Caco-2 (cell line): ENCODE data around the gene ATP5PD. TPM values are rescaled to one million over a fixed set of nuclear protein-coding genes. Genes with fewer than 3 reads are reported as not detected.

Experiments used
- BruUV-seq: library from RNA; stranded (reverse); fragments of 400-500 nt; replicated peaks from 2 replicates; lab custom pipeline; 2021; lab: Mats Ljungman, UMichigan
- CTCF ChIA-PET: fragments of 300-600 bp; sonication (Branson Sonifier 250); formaldehyde crosslinking; loops from one replicate; lab custom pipeline; 2022; ENCODE audit warnings: antibody characterized with exemption; lab: Charles Lee
- POLR2A ChIA-PET: fragments of 300-600 bp; sonication (Branson Sonifier 250); formaldehyde crosslinking; loops from one replicate; lab custom pipeline; 2022; ENCODE audit warnings: antibody characterized with exemption; lab: Charles Lee
- DNase-seq, 2 experiments: peaks; one replicate each; pipeline versions ENCODE4 v3.0.0 to v3.0.0-alpha.2; 2020 to 2022
- H3K27me3 ChIP-seq: replicated peaks from 2 replicates; pipeline ENCODE4 v1.6.0; 2011; ENCODE audit warnings: low read length; ENCODE audit not compliant: control insufficient read depth, insufficient read depth
- H3K36me3 ChIP-seq: 2 replicates; pipeline ENCODE4 v1.5.1; 2011; ENCODE audit warnings: low read length; ENCODE audit not compliant: control insufficient read depth, insufficient read depth
- H3K4me1 ChIP-seq: fragments of 250-450 bp; sonication (Bioruptor Pico); 2 replicates; pipeline ENCODE4 v1.5.1; 2020; ENCODE audit warnings: mild to moderate bottlenecking
- H3K4me3 ChIP-seq: 2 replicates; pipeline ENCODE4 v1.5.1; 2011; ENCODE audit warnings: low read depth, mild to moderate bottlenecking, control low read depth, low read length
- H3K9me3 ChIP-seq: fragments of 250-450 bp; sonication (Bioruptor Pico); 2 replicates; pipeline ENCODE4 v1.5.1; 2020; ENCODE audit warnings: mild to moderate bottlenecking, moderate library complexity
- H3K27ac Mint-ChIP-seq: one replicate; pipeline ENCODE4 v1.8.0; 2022; ENCODE audit warnings: mixed read lengths; ENCODE audit not compliant: unreplicated experiment
- H3K27me3 Mint-ChIP-seq: one replicate; pipeline ENCODE4 v1.8.0; 2022; ENCODE audit warnings: mixed read lengths; ENCODE audit not compliant: insufficient read depth, unreplicated experiment
- H3K36me3 Mint-ChIP-seq: one replicate; pipeline ENCODE4 v1.8.0; 2022; ENCODE audit warnings: mild to moderate bottlenecking, mixed read lengths; ENCODE audit not compliant: insufficient read depth, unreplicated experiment
- H3K4me1 Mint-ChIP-seq: one replicate; pipeline ENCODE4 v1.8.0; 2022; ENCODE audit warnings: low read depth, mixed read lengths; ENCODE audit not compliant: unreplicated experiment
- H3K4me3 Mint-ChIP-seq: one replicate; pipeline ENCODE4 v1.8.0; 2022; ENCODE audit warnings: mild to moderate bottlenecking, moderate library complexity, mixed read lengths; ENCODE audit not compliant: unreplicated experiment
- H3K9me3 Mint-ChIP-seq: one replicate; pipeline ENCODE4 v1.8.0; 2022; ENCODE audit warnings: mixed read lengths; ENCODE audit not compliant: unreplicated experiment
- intact Hi-C: fragments of 100-400 bp; cut with micrococcal nuclease; formaldehyde crosslinking; loops from one replicate; pipeline ENCODE4 v1.10.0; 2022; ENCODE audit not compliant: unreplicated experiment
- total RNA-seq: library from RNA; stranded (reverse); gene quantifications from 2 replicates; pipeline ENCODE4 v1.2.3, GENCODE V29; 2022
- TF ChIP-seq, protein P1 (sequence below), 2 experiments: fragments of 200-600 bp in 1 of 2; IDR thresholded peaks; 1 replicate in 1 of 2; 2 replicates in 1 of 2; pipeline versions ENCODE4 v1.5.1 to v1.8.0; 2011 to 2022; ENCODE audit warnings: antibody characterized with exemption in 1 of 2, control low read depth in 1 of 2, inconsistent platforms in 1 of 2, low read depth in 1 of 2, low read length in 1 of 2, mild to moderate bottlenecking in 1 of 2, moderate library complexity in 1 of 2; ENCODE audit not compliant: insufficient read depth in 1 of 2, severe bottlenecking in 1 of 2, unreplicated experiment in 1 of 2

ATP5PD gene
- total RNA-seq, 1 experiment from 2014 or later: 316 TPM

DNA sequence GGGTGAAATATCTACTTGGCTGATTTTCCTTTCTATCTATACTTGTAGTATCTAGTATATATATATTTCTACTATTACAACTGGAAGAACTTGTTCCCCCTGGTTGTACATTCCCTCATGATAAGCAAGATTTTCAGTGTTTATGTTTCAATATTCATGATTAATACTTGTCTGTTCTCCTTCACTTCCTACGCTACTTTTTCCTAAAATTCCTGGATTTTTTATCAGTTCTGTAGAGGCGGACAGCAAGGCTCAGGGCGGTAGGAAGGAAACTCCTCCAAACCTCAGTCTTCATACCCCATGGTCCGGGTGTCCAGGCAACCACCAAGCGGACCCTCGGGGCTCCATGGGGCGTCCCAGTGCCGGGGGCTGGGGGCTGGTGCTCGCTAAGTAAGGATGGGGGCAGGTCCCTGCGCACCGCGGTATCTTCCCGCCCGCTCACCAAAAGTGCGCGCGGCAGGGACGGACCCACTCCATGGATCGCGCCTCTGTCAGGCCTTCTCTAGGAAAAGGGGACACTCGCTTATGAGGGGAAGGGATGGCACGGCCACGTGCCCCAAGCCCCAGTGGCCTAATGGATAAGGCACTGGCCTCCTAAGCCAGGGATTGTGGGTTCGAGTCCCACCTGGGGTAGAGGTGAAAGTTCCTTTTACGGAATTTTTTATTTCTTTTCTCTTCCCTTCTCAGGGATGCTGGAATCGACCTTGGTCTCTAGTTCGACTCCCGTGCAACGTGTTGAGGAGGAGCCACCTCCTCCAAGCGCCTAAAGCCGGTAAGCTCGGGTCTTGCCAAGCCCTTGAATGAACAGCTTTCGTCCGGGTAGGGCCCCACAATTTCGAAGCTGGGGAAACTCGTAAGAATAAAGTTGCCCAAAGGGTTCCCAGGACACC, 13.2 kb downstream of the ATP5PD start:
- H3K4me1 ChIP-seq: no peaks in the 10 kb centered on the region
- CTCF ChIA-PET: interaction anchor here (0.9 to 2.0 kb wide), 7 partner anchors 14 to 168 kb away, joined by 3 to 31 read pairs (median 5); partner anchors contain the start of genes CDR2L and SLC16A5

DNA sequence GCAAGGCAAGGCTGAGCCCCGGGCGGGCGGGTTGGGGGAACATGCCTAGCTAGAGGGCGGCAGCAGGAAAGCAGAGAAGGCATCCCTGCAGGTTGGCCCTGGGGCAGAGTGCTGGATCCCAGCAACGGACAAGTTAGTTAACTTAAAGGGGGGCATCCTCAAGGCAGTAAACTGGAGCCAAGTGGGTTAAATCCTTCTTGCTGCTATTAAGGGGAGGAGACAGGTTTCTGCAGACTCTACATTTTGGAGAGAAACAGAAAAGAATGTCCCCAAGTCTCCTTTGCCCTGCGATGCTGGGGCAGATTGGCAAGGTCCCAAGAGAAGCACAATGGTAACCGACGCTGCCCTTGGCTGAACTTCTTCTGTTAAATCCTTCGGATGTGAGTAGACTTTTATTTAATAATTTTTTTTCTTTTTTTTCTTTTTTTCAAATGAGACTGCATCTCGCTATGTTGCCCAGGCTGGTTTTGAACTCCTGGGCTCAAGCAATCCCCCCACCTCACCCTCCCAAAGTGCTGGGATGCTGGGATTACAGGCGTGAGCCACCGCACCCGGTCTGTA, 14.0 kb downstream of the ATP5PD start:
- DNase-seq: no peak
- H3K27ac Mint-ChIP-seq: peak overlapping the region; percentile 40
- CTCF ChIA-PET: interaction anchor here (0.5 to 1.9 kb wide), 5 partner anchors 20 to 71 kb away, joined by 3 to 7 read pairs (median 5); partner anchors contain the start of gene MRPL58
- POLR2A ChIA-PET: interaction anchor here (0.9 kb wide), 1 partner anchor 20 kb away, joined by 5 read pairs; the partner anchor contains the start of gene MRPL58
- H3K4me1 Mint-ChIP-seq: peaks cover 30% of the 10 kb centered on the region
- H3K9me3 Mint-ChIP-seq: peaks cover 24% of the 10 kb centered on the region
- peak overlapping the region; percentile 91 for H3K4me3 ChIP-seq
- intact Hi-C loops: loop anchor here (2.0 kb wide), 1 partner anchor 20 kb away; the partner anchor contains the start of gene MRPL58
- H3K36me3 ChIP-seq: no peaks in the 10 kb centered on the region
- BruUV-seq: no TSS peak
- TF ChIP-seq, protein P1, sequence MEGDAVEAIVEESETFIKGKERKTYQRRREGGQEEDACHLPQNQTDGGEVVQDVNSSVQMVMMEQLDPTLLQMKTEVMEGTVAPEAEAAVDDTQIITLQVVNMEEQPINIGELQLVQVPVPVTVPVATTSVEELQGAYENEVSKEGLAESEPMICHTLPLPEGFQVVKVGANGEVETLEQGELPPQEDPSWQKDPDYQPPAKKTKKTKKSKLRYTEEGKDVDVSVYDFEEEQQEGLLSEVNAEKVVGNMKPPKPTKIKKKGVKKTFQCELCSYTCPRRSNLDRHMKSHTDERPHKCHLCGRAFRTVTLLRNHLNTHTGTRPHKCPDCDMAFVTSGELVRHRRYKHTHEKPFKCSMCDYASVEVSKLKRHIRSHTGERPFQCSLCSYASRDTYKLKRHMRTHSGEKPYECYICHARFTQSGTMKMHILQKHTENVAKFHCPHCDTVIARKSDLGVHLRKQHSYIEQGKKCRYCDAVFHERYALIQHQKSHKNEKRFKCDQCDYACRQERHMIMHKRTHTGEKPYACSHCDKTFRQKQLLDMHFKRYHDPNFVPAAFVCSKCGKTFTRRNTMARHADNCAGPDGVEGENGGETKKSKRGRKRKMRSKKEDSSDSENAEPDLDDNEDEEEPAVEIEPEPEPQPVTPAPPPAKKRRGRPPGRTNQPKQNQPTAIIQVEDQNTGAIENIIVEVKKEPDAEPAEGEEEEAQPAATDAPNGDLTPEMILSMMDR (IDR thresholded peaks at IDR 0.05; ENCODE audit: insufficient read depth in 1 of 2, low read depth in 1 of 2, low read length in 1 of 2, severe bottlenecking in 1 of 2, unreplicated experiment in 1 of 2): no peak
- peak overlapping the region; percentile 94 for H3K4me3 Mint-ChIP-seq
- H3K27me3 Mint-ChIP-seq: peaks cover 4% of the 10 kb centered on the region
- no peaks in the 10 kb centered on the region for H3K27me3 ChIP-seq
- H3K9me3 ChIP-seq: no peaks in the 10 kb centered on the region
- no peaks in the 10 kb centered on the region for H3K4me1 ChIP-seq
- H3K36me3 Mint-ChIP-seq: peaks cover 34% of the 10 kb centered on the region

More for the DNA sequence above, 13.2 kb downstream of the ATP5PD start:
- H3K27me3 ChIP-seq: no peaks in the 10 kb centered on the region
- BruUV-seq: no TSS peak
- H3K4me1 Mint-ChIP-seq: peaks cover 30% of the 10 kb centered on the region
- H3K4me3 Mint-ChIP-seq: peak overlapping the region; percentile 94
- intact Hi-C loops: loop anchor here (2.0 kb wide), 2 partner anchors 21 to 43 kb away; partner anchors contain the start of gene MRPL58
- DNase-seq: peak; percentile 95 to 99
- H3K36me3 ChIP-seq: no peaks in the 10 kb centered on the region
- no peaks in the 10 kb centered on the region for H3K9me3 ChIP-seq
- H3K36me3 Mint-ChIP-seq: peaks cover 39% of the 10 kb centered on the region
- POLR2A ChIA-PET: interaction anchor here (1.8 to 2.4 kb wide), 2 partner anchors 14 to 21 kb away, joined by 20 to 29 read pairs; partner anchors contain the start of genes ATP5PD, KCTD2 and MRPL58
- TF ChIP-seq, protein P1 (IDR thresholded peaks at IDR 0.05; ENCODE audit: insufficient read depth in 1 of 2, low read depth in 1 of 2, low read length in 1 of 2, severe bottlenecking in 1 of 2, unreplicated experiment in 1 of 2): no peak
- H3K27ac Mint-ChIP-seq: peak overlapping the region; percentile 98
- peaks cover 20% of the 10 kb centered on the region for H3K9me3 Mint-ChIP-seq
- H3K27me3 Mint-ChIP-seq: peaks cover 4% of the 10 kb centered on the region
- peak overlapping the region; percentile 91 for H3K4me3 ChIP-seq
